DND-41 (cell line): Measurements from ENCODE around the gene PSENEN.

ENCODE experiments used
- ATAC-seq: fragments of 200-7000 bp; cut with Tn5 transposase; 3 replicates; pipeline ENCODE4 v1.9.1; 2021; ENCODE audit warnings: low read depth; ENCODE audit not compliant: insufficient read depth
- DNase-seq: peaks from one replicate; pipeline ENCODE4 v3.0.0-alpha.2; 2020
- H2AFZ ChIP-seq: 2 replicates; pipeline ENCODE4 v1.6.0; 2012; ENCODE audit warnings: low read depth, low read length
- H3K27ac ChIP-seq: 2 replicates; pipeline ENCODE4 v1.5.1; 2012; ENCODE audit warnings: low read length, inconsistent platforms
- H3K27me3 ChIP-seq: fragments of 200-600 bp; sonication (generic); 2 replicates; pipeline ENCODE4 v1.6.0; 2012; ENCODE audit warnings: low read length, mild to moderate bottlenecking, inconsistent platforms; ENCODE audit not compliant: insufficient read depth, poor library complexity
- H3K36me3 ChIP-seq: 2 replicates; pipeline ENCODE4 v1.5.1; 2012; ENCODE audit warnings: low read length, inconsistent platforms; ENCODE audit not compliant: insufficient read depth
- H3K4me1 ChIP-seq: 2 replicates; pipeline ENCODE4 v1.5.1; 2012; ENCODE audit warnings: mild to moderate bottlenecking, low read length; ENCODE audit not compliant: insufficient read depth
- H3K4me2 ChIP-seq: 2 replicates; pipeline ENCODE4 v1.6.0; 2012; ENCODE audit warnings: mild to moderate bottlenecking, moderate library complexity, low read length, inconsistent platforms; ENCODE audit not compliant: insufficient read depth
- H3K4me3 ChIP-seq, 2 experiments: fragments of 200-600 bp in 1 of 2; shearing (Covaris generic) in 1 of 2; 2 replicates each; pipeline ENCODE4 v1.5.1; 2012 to 2016; ENCODE audit warnings: inconsistent platforms in 2 of 2, low read length in 2 of 2, mild to moderate bottlenecking in 2 of 2, low read depth in 1 of 2, moderate library complexity in 1 of 2
- H3K79me2 ChIP-seq: 2 replicates; pipeline ENCODE4 v1.6.0; 2012; ENCODE audit warnings: low read length, inconsistent platforms; ENCODE audit not compliant: insufficient read depth
- H3K9ac ChIP-seq: 2 replicates; pipeline ENCODE4 v1.6.0; 2012; ENCODE audit warnings: low read depth, mild to moderate bottlenecking, inconsistent platforms, low read length, moderate library complexity
- H3K9me3 ChIP-seq: 2 replicates; pipeline ENCODE4 v1.5.1; 2012; ENCODE audit warnings: low read length, moderate library complexity, mild to moderate bottlenecking, inconsistent platforms; ENCODE audit not compliant: insufficient read depth, severe bottlenecking
- H4K20me1 ChIP-seq: 2 replicates; pipeline ENCODE4 v1.6.0; 2012; ENCODE audit warnings: low read length; ENCODE audit not compliant: insufficient read depth
- EZH2 ChIP-seq: IDR thresholded peaks from 3 replicates; pipeline ENCODE4 v1.6.1; 2012; ENCODE audit warnings: borderline replicate concordance, low read depth, mild to moderate bottlenecking, moderate library complexity, low read length, inconsistent platforms; ENCODE audit not compliant: severe bottlenecking
- TF ChIP-seq, protein P1 (sequence below): IDR thresholded peaks from 2 replicates; pipeline ENCODE4 v1.5.1; 2012; ENCODE audit warnings: borderline replicate concordance, low read length, moderate library complexity, mild to moderate bottlenecking; ENCODE audit not compliant: poor library complexity, severe bottlenecking; ENCODE audit errors: extremely low read depth

PSENEN gene

GRCh38 chr19:35713506-35713850, 32.0 kb upstream of the PSENEN start:
- Histone ChIP-seq H2AFZ (no peak overlapping the region), H3K79me2 (peaks cover 19% of the 10 kb centered on the region), H3K27me3 (peaks cover under 1% of the 10 kb centered on the region), H3K4me3 (no peak overlapping the region), H3K9me3 (no peaks in the 10 kb centered on the region), H3K36me3 (no peaks in the 10 kb centered on the region; the same call in 1 of the 2 replicates), H3K27ac (no peak overlapping the region), H3K9ac (no peak overlapping the region), H3K4me1 (peaks cover 17% of the 10 kb centered on the region), H3K4me2 (no peak overlapping the region), H4K20me1 (peaks cover 1% of the 10 kb centered on the region)
- no peak for DNase-seq
- ATAC-seq = no peak
- TF ChIP-seq, protein P1, sequence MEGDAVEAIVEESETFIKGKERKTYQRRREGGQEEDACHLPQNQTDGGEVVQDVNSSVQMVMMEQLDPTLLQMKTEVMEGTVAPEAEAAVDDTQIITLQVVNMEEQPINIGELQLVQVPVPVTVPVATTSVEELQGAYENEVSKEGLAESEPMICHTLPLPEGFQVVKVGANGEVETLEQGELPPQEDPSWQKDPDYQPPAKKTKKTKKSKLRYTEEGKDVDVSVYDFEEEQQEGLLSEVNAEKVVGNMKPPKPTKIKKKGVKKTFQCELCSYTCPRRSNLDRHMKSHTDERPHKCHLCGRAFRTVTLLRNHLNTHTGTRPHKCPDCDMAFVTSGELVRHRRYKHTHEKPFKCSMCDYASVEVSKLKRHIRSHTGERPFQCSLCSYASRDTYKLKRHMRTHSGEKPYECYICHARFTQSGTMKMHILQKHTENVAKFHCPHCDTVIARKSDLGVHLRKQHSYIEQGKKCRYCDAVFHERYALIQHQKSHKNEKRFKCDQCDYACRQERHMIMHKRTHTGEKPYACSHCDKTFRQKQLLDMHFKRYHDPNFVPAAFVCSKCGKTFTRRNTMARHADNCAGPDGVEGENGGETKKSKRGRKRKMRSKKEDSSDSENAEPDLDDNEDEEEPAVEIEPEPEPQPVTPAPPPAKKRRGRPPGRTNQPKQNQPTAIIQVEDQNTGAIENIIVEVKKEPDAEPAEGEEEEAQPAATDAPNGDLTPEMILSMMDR = no peak
- no peak for TF ChIP-seq EZH2

DNA sequence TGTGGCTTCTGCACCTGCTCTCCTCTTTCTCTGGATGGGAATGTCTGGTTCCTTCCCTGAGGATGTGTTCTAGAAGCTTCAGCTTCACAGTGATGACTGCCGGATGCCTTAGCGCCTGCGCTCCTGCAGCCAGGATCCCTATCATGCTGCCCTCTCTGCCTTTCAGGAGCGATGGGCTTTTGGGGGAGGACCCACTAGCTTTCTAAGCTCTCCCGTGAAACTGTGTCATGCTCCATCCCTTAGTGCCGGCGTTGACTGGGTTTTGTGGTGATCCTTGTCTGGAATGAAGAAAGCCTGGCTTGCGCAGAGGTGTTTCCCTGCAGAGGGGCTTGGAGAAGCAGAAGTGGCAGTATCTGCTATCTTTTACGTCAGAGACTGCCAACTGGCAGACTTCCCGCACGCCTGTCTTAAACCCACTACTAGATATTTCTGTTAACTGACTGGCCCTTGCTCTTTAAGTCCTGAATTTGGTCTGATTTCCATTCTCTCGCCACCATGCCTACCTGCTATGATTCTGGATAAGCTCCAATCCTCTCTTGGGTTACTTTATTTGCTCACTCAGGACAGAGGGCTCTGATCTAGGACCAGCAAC, 31.5 kb upstream of the PSENEN start:
- Histone ChIP-seq H2AFZ (no peak overlapping the region), H4K20me1 (peaks cover 7% of the 10 kb centered on the region), H3K4me3 (no peak overlapping the region), H3K27ac (no peak overlapping the region), H3K79me2 (peaks cover 24% of the 10 kb centered on the region), H3K9ac (no peak overlapping the region), H3K27me3 (no peaks in the 10 kb centered on the region), H3K4me2 (no peak overlapping the region), H3K4me1 (peaks cover 22% of the 10 kb centered on the region), H3K36me3 (peaks cover 1% of the 10 kb centered on the region; the same call in 1 of the 2 replicates), H3K9me3 (no peaks in the 10 kb centered on the region)
- DNase-seq (no peak), ATAC-seq (no peak)
- TF ChIP-seq, protein P1 = no peak
- TF ChIP-seq EZH2 = no peak

- Histone ChIP-seq H3K79me2 (peaks cover 32% of the 10 kb centered on the region), H2AFZ (no peak overlapping the region), H3K36me3 (peaks cover 9% of the 10 kb centered on the region), H4K20me1 (peaks cover 14% of the 10 kb centered on the region), H3K9me3 (no peaks in the 10 kb centered on the region), H3K4me3 (no peak overlapping the region), H3K4me1 (peaks cover 30% of the 10 kb centered on the region), H3K4me2 (no peak overlapping the region), H3K9ac (no peak overlapping the region), H3K27ac (no peak overlapping the region), H3K27me3 (no peaks in the 10 kb centered on the region)
- ATAC-seq (no peak), DNase-seq (no peak)
- TF ChIP-seq, protein P1 = peak; percentile 43
- no peak for TF ChIP-seq EZH2
These were observed 30.7 kb upstream of the PSENEN start for GRCh38 chr19:35714601-35715354.
